ENCODE results near the gene THSD4.

THSD4 gene

GRCh38 chr15:71129669-71130068 is 14.4 kb downstream of the THSD4 start:
- no peaks in the 10 kb centered on the region for H3F3A ChIP-seq (ENCODE audit: low read depth)
- H3K4me3 ChIP-seq (ENCODE audit: low read length, poor library complexity, severe bottlenecking) = no peak overlapping the region
- H3K9me3 ChIP-seq (ENCODE audit: insufficient read depth, low read depth, low read length) = no peaks in the 10 kb centered on the region
- H4K20me1 ChIP-seq (ENCODE audit: insufficient read depth, low read length, poor library complexity, severe bottlenecking) = no peaks in the 10 kb centered on the region
- H3K9me2 ChIP-seq (replicated peaks; ENCODE audit: low read depth, low read length) = no peaks in the 10 kb centered on the region
- no peak overlapping the region for H2AFZ ChIP-seq (ENCODE audit: low read length)
- TF ChIP-seq EZH2phosphoT487 (IDR thresholded peaks at IDR 0.05; ENCODE audit: borderline replicate concordance) = no peak
- no peak for TF ChIP-seq CTCF (conservative IDR thresholded peaks at IDR 0.05; ENCODE audit: low read length)
- no peak overlapping the region for H3K9ac ChIP-seq (ENCODE audit: low read depth, low read length, poor library complexity, severe bottlenecking)
- H3K27me3 ChIP-seq (ENCODE audit: insufficient read depth, low read length, poor library complexity, severe bottlenecking) = no peaks in the 10 kb centered on the region
- no peaks in the 10 kb centered on the region for H3K36me3 ChIP-seq (ENCODE audit: insufficient read depth, low read length)
- H3K4me2 ChIP-seq (ENCODE audit: low read depth, low read length, poor library complexity, severe bottlenecking) = no peak overlapping the region
- no peaks in the 10 kb centered on the region for H3K79me2 ChIP-seq (ENCODE audit: insufficient read depth, low read length)
- H3K4me1 ChIP-seq (ENCODE audit: insufficient read depth, low read length, poor library complexity, severe bottlenecking) = no peaks in the 10 kb centered on the region

- Histone ChIP-seq H3K36me3 (ENCODE audit: insufficient read depth, low read length) (no peaks in the 10 kb centered on the region), H3K27me3 (ENCODE audit: insufficient read depth, low read length, poor library complexity, severe bottlenecking) (no peaks in the 10 kb centered on the region), H3F3A (ENCODE audit: low read depth) (no peaks in the 10 kb centered on the region), H3K4me2 (ENCODE audit: low read depth, low read length, poor library complexity, severe bottlenecking) (no peak overlapping the region), H3K4me1 (ENCODE audit: insufficient read depth, low read length, poor library complexity, severe bottlenecking) (no peaks in the 10 kb centered on the region), H2AFZ (ENCODE audit: low read length) (no peak overlapping the region), H3K79me2 (ENCODE audit: insufficient read depth, low read length) (no peaks in the 10 kb centered on the region), H4K20me1 (ENCODE audit: insufficient read depth, low read length, poor library complexity, severe bottlenecking) (no peaks in the 10 kb centered on the region), H3K9me3 (ENCODE audit: insufficient read depth, low read depth, low read length) (no peaks in the 10 kb centered on the region), H3K9me2 (replicated peaks; ENCODE audit: low read depth, low read length) (no peaks in the 10 kb centered on the region), H3K4me3 (ENCODE audit: low read length, poor library complexity, severe bottlenecking) (no peak overlapping the region), H3K9ac (ENCODE audit: low read depth, low read length, poor library complexity, severe bottlenecking) (no peak overlapping the region)
- TF ChIP-seq EZH2phosphoT487 (IDR thresholded peaks at IDR 0.05; ENCODE audit: borderline replicate concordance) (no peak), CTCF (conservative IDR thresholded peaks at IDR 0.05; ENCODE audit: low read length) (no peak)
These were observed 16.5 kb downstream of the THSD4 start for GRCh38 chr15:71131601-71132362.

- Histone ChIP-seq H4K20me1 (ENCODE audit: insufficient read depth, low read length, poor library complexity, severe bottlenecking) (no peaks in the 10 kb centered on the region), H3K9ac (ENCODE audit: low read depth, low read length, poor library complexity, severe bottlenecking) (no peak overlapping the region), H3K27me3 (ENCODE audit: insufficient read depth, low read length, poor library complexity, severe bottlenecking) (no peaks in the 10 kb centered on the region), H3K4me2 (ENCODE audit: low read depth, low read length, poor library complexity, severe bottlenecking) (no peak overlapping the region), H2AFZ (ENCODE audit: low read length) (no peak overlapping the region), H3K79me2 (ENCODE audit: insufficient read depth, low read length) (no peaks in the 10 kb centered on the region), H3K9me2 (replicated peaks; ENCODE audit: low read depth, low read length) (no peaks in the 10 kb centered on the region), H3F3A (ENCODE audit: low read depth) (no peaks in the 10 kb centered on the region), H3K36me3 (ENCODE audit: insufficient read depth, low read length) (no peaks in the 10 kb centered on the region), H3K4me1 (ENCODE audit: insufficient read depth, low read length, poor library complexity, severe bottlenecking) (no peaks in the 10 kb centered on the region), H3K4me3 (ENCODE audit: low read length, poor library complexity, severe bottlenecking) (no peak overlapping the region), H3K9me3 (ENCODE audit: insufficient read depth, low read depth, low read length) (no peaks in the 10 kb centered on the region)
- no peak for TF ChIP-seq CTCF (conservative IDR thresholded peaks at IDR 0.05; ENCODE audit: low read length)
- TF ChIP-seq EZH2phosphoT487 (IDR thresholded peaks at IDR 0.05; ENCODE audit: borderline replicate concordance) = no peak
These were observed 18.6 kb downstream of the THSD4 start for GRCh38 chr15:71133747-71134472.

Measured in Loucy (cell line).